ENCODE results near the gene P3H3. TPM values are rescaled to one million over a fixed set of nuclear protein-coding genes. Genes with fewer than 3 reads are reported as not detected.
"Not testable (repeated sequence)": the region's sequence is repeated elsewhere in the genome, so short reads cannot be mapped to it uniquely, and the experiment has no call there.

The P3H3 gene
- total RNA-seq, 1 experiment from 2014 or later, result 24.1 TPM

- DNase-seq (ENCODE audit: low read depth), result no peak
These were observed 60.2 kb downstream of the P3H3 start for GRCh38 chr12:6888360-6888759.

- DNase-seq (ENCODE audit: low read depth), result not testable (repeated sequence)
These were observed 60.6 kb downstream of the P3H3 start for GRCh38 chr12:6888794-6889193.

Other genes with a start within 250 kb of the P3H3 start
- gene CHD4, start 221.0 kb upstream of the P3H3 start, total RNA-seq (2014; rRNA removed; shearing (Covaris generic)), result 330 and 358 TPM in 2 replicates
- 0.86 TPM in 1 of 2 replicates, not detected in the other for gene LPAR5, start 192.4 kb upstream of the P3H3 start, total RNA-seq (2014; rRNA removed; shearing (Covaris generic))
- not detected in 2 replicates for gene ACRBP, start 181.0 kb upstream of the P3H3 start, total RNA-seq (2014; rRNA removed; shearing (Covaris generic))
- gene ING4, start 165.3 kb upstream of the P3H3 start, total RNA-seq (2014; rRNA removed; shearing (Covaris generic)), result 23.4 and 28.0 TPM in 2 replicates
- gene ZNF384, start 139.0 kb upstream of the P3H3 start, total RNA-seq (2014; rRNA removed; shearing (Covaris generic)), result 15.9 and 21.8 TPM in 2 replicates
- 0.06 TPM in 1 of 2 replicates, not detected in the other for gene PIANP, start 127.6 kb upstream of the P3H3 start, total RNA-seq (2014; rRNA removed; shearing (Covaris generic))
- 88.4 and 96.6 TPM in 2 replicates for gene COPS7A, start 104.4 kb upstream of the P3H3 start, total RNA-seq (2014; rRNA removed; shearing (Covaris generic))
- 226 and 233 TPM in 2 replicates for gene MLF2, start 75.3 kb upstream of the P3H3 start, total RNA-seq (2014; rRNA removed; shearing (Covaris generic))
- 196 and 217 TPM in 2 replicates for gene PTMS, start 62.0 kb upstream of the P3H3 start, total RNA-seq (2014; rRNA removed; shearing (Covaris generic))
- gene LAG3, start 55.9 kb upstream of the P3H3 start, total RNA-seq (2014; rRNA removed; shearing (Covaris generic)), result 0.33 TPM in 1 of 2 replicates, not detected in the other
- not detected in 2 replicates for gene CD4, start 38.9 kb upstream of the P3H3 start, total RNA-seq (2014; rRNA removed; shearing (Covaris generic))
- 0.74 and 0.92 TPM in 2 replicates for gene GPR162, start 6.6 kb upstream of the P3H3 start, total RNA-seq (2014; rRNA removed; shearing (Covaris generic))
- gene GNB3, start 12.5 kb downstream of the P3H3 start, total RNA-seq (2014; rRNA removed; shearing (Covaris generic)), result 0.71 and 1.4 TPM in 2 replicates
- gene CDCA3, start 22.9 kb downstream of the P3H3 start, total RNA-seq (2014; rRNA removed; shearing (Covaris generic)), result 107 TPM in 2 replicates
- gene USP5, start 23.7 kb downstream of the P3H3 start, total RNA-seq (2014; rRNA removed; shearing (Covaris generic)), result 134 and 140 TPM in 2 replicates
- 1,485 and 1,599 TPM in 2 replicates for gene TPI1, start 39.1 kb downstream of the P3H3 start, total RNA-seq (2014; rRNA removed; shearing (Covaris generic))
- 2.9 and 8.3 TPM in 2 replicates for gene SPSB2, start 44.9 kb downstream of the P3H3 start, total RNA-seq (2014; rRNA removed; shearing (Covaris generic))
- 7.0 and 16.1 TPM in 2 replicates for gene LRRC23, start 76.4 kb downstream of the P3H3 start, total RNA-seq (2014; rRNA removed; shearing (Covaris generic))
- gene ENO2, start 86.2 kb downstream of the P3H3 start, total RNA-seq (2014; rRNA removed; shearing (Covaris generic)), result 9.0 and 13.4 TPM in 2 replicates
- 3.3 and 5.4 TPM in 2 replicates for gene ATN1, start 99.6 kb downstream of the P3H3 start, total RNA-seq (2014; rRNA removed; shearing (Covaris generic))
- not detected in 2 replicates for gene RNU7-1, start 115.4 kb downstream of the P3H3 start, total RNA-seq (2014; rRNA removed; shearing (Covaris generic))
- 216 and 272 TPM in 2 replicates for gene C12orf57, start 115.6 kb downstream of the P3H3 start, total RNA-seq (2014; rRNA removed; shearing (Covaris generic))
- not detected in 2 replicates for gene PTPN6, start 122.9 kb downstream of the P3H3 start, total RNA-seq (2014; rRNA removed; shearing (Covaris generic))
- gene PHB2, start 142.3 kb downstream of the P3H3 start, total RNA-seq (2014; rRNA removed; shearing (Covaris generic)), result 423 and 482 TPM in 2 replicates
- gene EMG1, start 142.5 kb downstream of the P3H3 start, total RNA-seq (2014; rRNA removed; shearing (Covaris generic)), result 133 and 151 TPM in 2 replicates
- 9.7 and 13.7 TPM in 2 replicates for gene LPCAT3, start 190.1 kb downstream of the P3H3 start, total RNA-seq (2014; rRNA removed; shearing (Covaris generic))
- 5.5 and 5.7 TPM in 2 replicates for gene C1S, start 232.3 kb downstream of the P3H3 start, total RNA-seq (2014; rRNA removed; shearing (Covaris generic))

Data from Daoy (cell line).